Endodermal cell (in vitro differentiated cells): ENCODE measurements around the gene IP6K1. TPM values are rescaled to one million over a fixed set of nuclear protein-coding genes. Genes with fewer than 3 reads are reported as not detected.
"Not testable (repeated sequence)": the region's sequence is repeated elsewhere in the genome, so short reads cannot be mapped to it uniquely, and the experiment has no call there.

ENCODE experiments used
- DNase-seq: peaks from one replicate; pipeline ENCODE4 v3.0.0-alpha.2; 2017
- H3K27ac ChIP-seq: 2 replicates; pipeline ENCODE4 v1.5.1; 2013; ENCODE audit warnings: mild to moderate bottlenecking, low read depth, low read length, moderate library complexity
- H3K27me3 ChIP-seq: 2 replicates; pipeline ENCODE4 v1.6.1; 2013; ENCODE audit warnings: mild to moderate bottlenecking, low read length, moderate library complexity; ENCODE audit not compliant: insufficient read depth, control insufficient read depth, poor library complexity, severe bottlenecking
- H3K36me3 ChIP-seq: 2 replicates; pipeline ENCODE4 v1.7.0; 2013; ENCODE audit warnings: mild to moderate bottlenecking, low read length, moderate library complexity; ENCODE audit not compliant: control insufficient read depth, insufficient read depth
- H3K4me1 ChIP-seq: one replicate; pipeline ENCODE4 v1.7.0; 2013; ENCODE audit warnings: low read length; ENCODE audit not compliant: control insufficient read depth, insufficient read depth
- H3K4me3 ChIP-seq: 2 replicates; pipeline ENCODE4 v1.5.1; 2013; ENCODE audit warnings: mild to moderate bottlenecking, low read length, moderate library complexity
- H3K9ac ChIP-seq: 2 replicates; pipeline ENCODE4 v1.6.1; 2013; ENCODE audit warnings: mild to moderate bottlenecking, low read length, moderate library complexity; ENCODE audit not compliant: poor library complexity, severe bottlenecking; ENCODE audit errors: extremely low read depth
- H3K9me3 ChIP-seq: 2 replicates; pipeline ENCODE4 v1.6.1; 2013; ENCODE audit warnings: mild to moderate bottlenecking, low read length, moderate library complexity; ENCODE audit not compliant: control insufficient read depth
- H3K27ac Mint-ChIP-seq: 2 replicates; pipeline ENCODE4 v1.8.0; 2020; ENCODE audit warnings: mixed read lengths
- H3K27me3 Mint-ChIP-seq: 2 replicates; pipeline ENCODE4 v1.8.0; 2021; ENCODE audit warnings: mild to moderate bottlenecking, mixed read lengths; ENCODE audit not compliant: insufficient read depth
- H3K36me3 Mint-ChIP-seq: 2 replicates; pipeline ENCODE4 v1.8.0; 2020; ENCODE audit warnings: low read depth, mixed read lengths
- H3K4me1 Mint-ChIP-seq: 2 replicates; pipeline ENCODE4 v1.8.0; 2020; ENCODE audit warnings: mixed read lengths
- H3K4me3 Mint-ChIP-seq: 2 replicates; pipeline ENCODE4 v1.8.0; 2020; ENCODE audit warnings: mild to moderate bottlenecking, moderate library complexity, mixed read lengths
- H3K9me3 Mint-ChIP-seq: 2 replicates; pipeline ENCODE4 v1.8.0; 2020; ENCODE audit warnings: mild to moderate bottlenecking, mixed read lengths
- WGBS, 2 experiments: methylation state at CpG; one replicate each; pipeline versions ENCODE4 v1.1.5 to v1.1.7; 2013; ENCODE audit warnings: missing lambda C conversion rate in 2 of 2, mixed read lengths in 1 of 2; ENCODE audit not compliant: insufficient coverage in 1 of 2, insufficient read length in 1 of 2; 5-methylcytosine and 5-hydroxymethylcytosine counted together
- total RNA-seq, 2 donors: library from RNA; stranded (reverse); fragmentation: NEBNext Ultra II Directional in 1 of 2; extraction: Animal tissue kit (Norgen Biotek cat#: 25700) in 1 of 2; gene quantifications; 2 replicates in 1 of 2; 3 replicates in 1 of 2; pipeline ENCODE4 v1.2.1, GENCODE V29; 2021
- TF ChIP-seq, protein P1 (sequence below): fragments of 200-600 bp; sonication (generic); conservative IDR thresholded peaks from 2 replicates; pipeline ENCODE4 v1.5.0; 2021; ENCODE audit warnings: antibody characterized with exemption, mild to moderate bottlenecking

The IP6K1 gene
- total RNA-seq, 2 donors from 2014 or later = 45.8 to 49.8 TPM

DNA sequence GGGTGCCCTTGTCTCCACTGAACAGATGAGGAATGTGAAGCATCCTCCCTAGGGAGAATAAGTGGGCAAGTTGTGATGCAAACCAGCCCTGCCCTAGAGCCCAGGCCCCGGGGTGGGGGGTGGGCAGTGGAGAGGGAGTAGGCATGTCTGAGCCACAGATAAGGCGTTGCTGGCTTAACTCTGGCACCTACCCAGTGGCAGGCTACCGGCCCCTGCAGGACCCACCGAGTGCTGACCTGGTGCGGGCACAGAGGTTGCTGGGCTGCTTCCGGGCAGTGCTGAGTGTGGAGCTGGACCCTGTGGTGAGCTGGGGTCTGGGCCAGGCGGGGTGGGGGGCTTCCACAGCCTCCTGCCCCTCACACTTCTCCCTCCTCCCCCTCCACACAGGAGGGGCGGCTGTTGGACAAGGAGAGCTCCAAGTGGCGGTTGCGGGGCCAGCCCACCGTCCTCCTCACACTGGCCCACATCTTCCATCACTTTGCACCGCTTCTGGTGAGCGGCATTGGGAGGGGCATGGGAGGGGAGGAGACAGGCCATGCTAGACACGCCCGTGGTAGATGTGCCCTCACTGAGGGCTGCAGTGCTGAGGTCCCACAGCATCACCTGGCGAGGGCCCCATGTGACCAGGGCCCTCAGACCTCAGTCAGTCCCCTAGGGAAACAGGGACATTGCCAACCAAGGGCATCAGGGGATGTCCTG, 86.9 kb downstream of the IP6K1 start:
- Histone ChIP-seq H3K36me3 (peaks cover 3% of the 10 kb centered on the region), H3K9me3 (no peaks in the 10 kb centered on the region), H3K4me3 (no peak overlapping the region), H3K27me3 (no peaks in the 10 kb centered on the region), H3K4me1 (no peaks in the 10 kb centered on the region), H3K9ac (no peak overlapping the region), H3K27ac (no peak overlapping the region)
- Mint-ChIP-seq H3K27me3 (no peaks in the 10 kb centered on the region), H3K4me3 (no peak overlapping the region), H3K27ac (no peak overlapping the region), H3K36me3 (peaks cover 6% of the 10 kb centered on the region), H3K4me1 (no peaks in the 10 kb centered on the region), H3K9me3 (no peaks in the 10 kb centered on the region)
- TF ChIP-seq, protein P1, sequence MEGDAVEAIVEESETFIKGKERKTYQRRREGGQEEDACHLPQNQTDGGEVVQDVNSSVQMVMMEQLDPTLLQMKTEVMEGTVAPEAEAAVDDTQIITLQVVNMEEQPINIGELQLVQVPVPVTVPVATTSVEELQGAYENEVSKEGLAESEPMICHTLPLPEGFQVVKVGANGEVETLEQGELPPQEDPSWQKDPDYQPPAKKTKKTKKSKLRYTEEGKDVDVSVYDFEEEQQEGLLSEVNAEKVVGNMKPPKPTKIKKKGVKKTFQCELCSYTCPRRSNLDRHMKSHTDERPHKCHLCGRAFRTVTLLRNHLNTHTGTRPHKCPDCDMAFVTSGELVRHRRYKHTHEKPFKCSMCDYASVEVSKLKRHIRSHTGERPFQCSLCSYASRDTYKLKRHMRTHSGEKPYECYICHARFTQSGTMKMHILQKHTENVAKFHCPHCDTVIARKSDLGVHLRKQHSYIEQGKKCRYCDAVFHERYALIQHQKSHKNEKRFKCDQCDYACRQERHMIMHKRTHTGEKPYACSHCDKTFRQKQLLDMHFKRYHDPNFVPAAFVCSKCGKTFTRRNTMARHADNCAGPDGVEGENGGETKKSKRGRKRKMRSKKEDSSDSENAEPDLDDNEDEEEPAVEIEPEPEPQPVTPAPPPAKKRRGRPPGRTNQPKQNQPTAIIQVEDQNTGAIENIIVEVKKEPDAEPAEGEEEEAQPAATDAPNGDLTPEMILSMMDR = no peak
- DNase-seq = no peak
- 92 to 100% methylated on average over 3 to 16 of the region's 16 CpGs for WGBS, 2 experiments

GRCh38 chr3:49695350-49696015, 90.9 kb downstream of the IP6K1 start:
- not testable (repeated sequence) for H3K4me3 ChIP-seq, H3K27me3 ChIP-seq, H3K27me3 Mint-ChIP-seq, H3K36me3 Mint-ChIP-seq, H3K27ac ChIP-seq, H3K4me3 Mint-ChIP-seq, H3K36me3 ChIP-seq, DNase-seq, H3K9me3 ChIP-seq, H3K9me3 Mint-ChIP-seq, H3K4me1 Mint-ChIP-seq, H3K27ac Mint-ChIP-seq, H3K9ac ChIP-seq, H3K4me1 ChIP-seq
- 91% methylated on average over 4 of the region's 4 CpGs; no CpG with 5 or more reads in 1 of the 2 experiments for WGBS, 2 experiments

DNA sequence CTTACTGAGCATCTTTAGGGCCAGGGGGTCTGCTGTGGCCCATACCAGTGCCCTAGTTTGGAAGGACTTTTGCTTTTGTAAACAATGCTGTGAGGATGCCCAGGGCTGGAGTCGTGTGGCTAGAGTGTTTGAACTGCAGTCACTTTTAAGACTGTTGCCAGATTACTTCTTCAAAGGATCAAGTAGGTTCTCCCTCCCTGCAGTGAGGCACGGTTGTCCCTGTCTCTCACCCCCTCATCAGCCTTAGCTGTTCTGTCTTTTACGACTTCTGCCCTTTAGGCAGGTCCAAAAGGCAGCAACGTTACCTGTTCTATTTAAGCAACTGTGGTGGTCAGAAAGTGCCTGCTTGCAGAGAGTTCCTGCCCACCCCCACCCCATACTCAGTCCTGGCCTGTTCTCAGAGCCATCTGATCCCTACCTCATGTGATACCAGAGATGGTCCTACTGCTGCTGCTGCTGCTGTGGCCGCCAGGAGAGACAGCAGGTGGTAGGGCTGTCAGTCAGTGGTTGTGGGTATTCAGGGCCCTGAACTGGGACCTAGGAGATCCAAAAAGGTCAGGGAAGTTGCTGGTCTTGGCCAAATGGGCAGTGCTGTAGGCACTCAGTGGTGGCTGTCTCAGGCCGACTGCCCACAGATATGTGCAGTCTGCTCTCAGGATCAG, 91.8 kb downstream of the IP6K1 start:
- not testable (repeated sequence) for H3K27me3 ChIP-seq, H3K27ac ChIP-seq, H3K4me3 ChIP-seq, H3K9me3 ChIP-seq, DNase-seq, H3K27me3 Mint-ChIP-seq, H3K36me3 ChIP-seq, H3K36me3 Mint-ChIP-seq, H3K27ac Mint-ChIP-seq, H3K4me1 ChIP-seq, H3K9ac ChIP-seq, H3K9me3 Mint-ChIP-seq, H3K4me3 Mint-ChIP-seq, H3K4me1 Mint-ChIP-seq
- WGBS, 2 experiments = 74% methylated on average over 4 to 6 of the region's 6 CpGs

DNA sequence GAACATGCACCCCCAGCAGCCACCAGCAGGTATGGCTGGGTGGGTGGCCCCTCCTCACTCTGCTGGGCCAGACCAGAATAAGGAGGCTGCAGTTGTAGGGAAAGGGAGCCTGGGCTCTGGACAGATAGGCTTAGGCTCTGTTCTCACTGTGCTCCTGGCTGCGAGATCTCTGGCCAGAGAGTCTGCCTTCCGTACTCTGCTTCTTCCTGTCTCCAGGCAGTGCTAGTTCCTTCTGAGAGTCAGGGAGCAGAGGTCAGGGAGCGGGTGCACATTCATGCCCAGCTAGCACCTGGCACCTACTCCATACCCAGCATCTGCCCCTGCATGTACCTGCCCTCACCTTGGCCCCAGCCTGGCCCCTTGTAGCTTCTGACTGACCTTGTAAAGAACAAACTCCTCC, 94.9 kb downstream of the IP6K1 start:
- H3K4me3 Mint-ChIP-seq, H3K36me3 Mint-ChIP-seq: not testable (repeated sequence)

GRCh38 chr3:49690856-49691255, 95.5 kb downstream of the IP6K1 start:
- not testable (repeated sequence) for H3K4me1 ChIP-seq, H3K36me3 ChIP-seq, H3K27ac Mint-ChIP-seq, H3K27ac ChIP-seq, H3K4me3 ChIP-seq, H3K27me3 Mint-ChIP-seq, H3K36me3 Mint-ChIP-seq, H3K9me3 Mint-ChIP-seq, H3K27me3 ChIP-seq, H3K9me3 ChIP-seq, H3K9ac ChIP-seq, DNase-seq
- peak overlapping the region; percentile 93 for H3K4me3 Mint-ChIP-seq
- H3K4me1 Mint-ChIP-seq = peaks cover 20% of the 10 kb centered on the region
- WGBS, 2 experiments = 91 to 100% methylated on average over 2 to 3 of the region's 3 CpGs

More for the DNA sequence above, 94.9 kb downstream of the IP6K1 start:
- H3K36me3 ChIP-seq, H3K27ac ChIP-seq, H3K9me3 ChIP-seq, H3K9ac ChIP-seq, DNase-seq, H3K9me3 Mint-ChIP-seq, H3K27me3 Mint-ChIP-seq, H3K4me1 ChIP-seq, H3K4me3 ChIP-seq, H3K27ac Mint-ChIP-seq, H3K27me3 ChIP-seq: not testable (repeated sequence)
- 94 to 100% methylated on average over 2 to 3 of the region's 3 CpGs for WGBS, 2 experiments
- H3K4me1 Mint-ChIP-seq = peaks cover 20% of the 10 kb centered on the region

DNA sequence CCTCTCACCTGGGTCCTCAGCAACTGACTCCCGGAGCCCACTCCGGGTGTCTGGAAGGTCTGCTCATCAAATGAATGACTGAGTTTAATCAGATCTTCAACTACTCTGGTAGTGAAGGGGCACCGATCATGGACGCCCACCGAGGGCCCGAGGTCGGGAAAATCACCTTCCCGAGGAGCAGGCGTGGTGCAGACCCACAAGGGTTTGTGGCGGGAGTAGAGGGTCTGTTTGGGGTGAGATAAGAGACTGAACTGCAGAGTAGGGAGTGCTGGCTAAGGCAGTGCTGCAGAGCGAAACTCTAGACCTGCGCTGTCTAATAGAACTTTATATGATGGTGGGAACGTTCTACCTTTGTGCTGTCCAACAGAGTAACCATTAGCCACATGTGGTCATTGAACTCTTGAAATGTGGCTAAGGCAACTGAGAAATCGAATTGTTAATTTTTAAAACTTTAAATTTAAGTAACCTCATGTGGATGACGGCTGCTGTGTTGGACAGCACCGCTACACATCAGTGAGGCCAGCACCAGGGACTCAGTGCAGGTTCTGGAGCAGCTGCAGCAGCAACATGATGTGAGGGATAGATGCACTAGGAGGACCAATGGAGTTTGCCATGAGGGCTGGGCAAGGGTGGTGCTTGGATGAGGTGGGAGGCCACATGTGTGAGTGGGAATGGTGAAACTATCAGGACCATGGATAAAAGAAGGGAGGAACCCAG, 96.3 kb downstream of the IP6K1 start:
- H3K9me3 ChIP-seq, H3K9me3 Mint-ChIP-seq, H3K27me3 ChIP-seq, H3K36me3 Mint-ChIP-seq, H3K36me3 ChIP-seq, H3K4me1 ChIP-seq, H3K27me3 Mint-ChIP-seq, DNase-seq, H3K27ac ChIP-seq: not testable (repeated sequence)
- peak overlapping the region; percentile 97 for H3K27ac Mint-ChIP-seq
- 0 to 15% methylated on average over 3 to 16 of the region's 16 CpGs for WGBS, 2 experiments
- H3K9ac ChIP-seq = peak overlapping the region; percentile 56
- peaks cover 20% of the 10 kb centered on the region for H3K4me1 Mint-ChIP-seq
- H3K4me3 ChIP-seq = peak overlapping the region; percentile 94
- H3K4me3 Mint-ChIP-seq = peak overlapping the region; percentile 93
